ENCODE results near the gene CNOT10.
A peak's percentile ranks its signal among the peaks of the same experiment; 100 is the strongest.
"Not testable (repeated sequence)": the region's sequence is repeated elsewhere in the genome, so short reads cannot be mapped to it uniquely, and the experiment has no call there.

The CNOT10 gene, protein sequence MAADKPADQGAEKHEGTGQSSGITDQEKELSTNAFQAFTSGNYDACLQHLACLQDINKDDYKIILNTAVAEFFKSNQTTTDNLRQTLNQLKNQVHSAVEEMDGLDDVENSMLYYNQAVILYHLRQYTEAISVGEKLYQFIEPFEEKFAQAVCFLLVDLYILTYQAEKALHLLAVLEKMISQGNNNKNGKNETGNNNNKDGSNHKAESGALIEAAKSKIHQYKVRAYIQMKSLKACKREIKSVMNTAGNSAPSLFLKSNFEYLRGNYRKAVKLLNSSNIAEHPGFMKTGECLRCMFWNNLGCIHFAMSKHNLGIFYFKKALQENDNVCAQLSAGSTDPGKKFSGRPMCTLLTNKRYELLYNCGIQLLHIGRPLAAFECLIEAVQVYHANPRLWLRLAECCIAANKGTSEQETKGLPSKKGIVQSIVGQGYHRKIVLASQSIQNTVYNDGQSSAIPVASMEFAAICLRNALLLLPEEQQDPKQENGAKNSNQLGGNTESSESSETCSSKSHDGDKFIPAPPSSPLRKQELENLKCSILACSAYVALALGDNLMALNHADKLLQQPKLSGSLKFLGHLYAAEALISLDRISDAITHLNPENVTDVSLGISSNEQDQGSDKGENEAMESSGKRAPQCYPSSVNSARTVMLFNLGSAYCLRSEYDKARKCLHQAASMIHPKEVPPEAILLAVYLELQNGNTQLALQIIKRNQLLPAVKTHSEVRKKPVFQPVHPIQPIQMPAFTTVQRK

DNA sequence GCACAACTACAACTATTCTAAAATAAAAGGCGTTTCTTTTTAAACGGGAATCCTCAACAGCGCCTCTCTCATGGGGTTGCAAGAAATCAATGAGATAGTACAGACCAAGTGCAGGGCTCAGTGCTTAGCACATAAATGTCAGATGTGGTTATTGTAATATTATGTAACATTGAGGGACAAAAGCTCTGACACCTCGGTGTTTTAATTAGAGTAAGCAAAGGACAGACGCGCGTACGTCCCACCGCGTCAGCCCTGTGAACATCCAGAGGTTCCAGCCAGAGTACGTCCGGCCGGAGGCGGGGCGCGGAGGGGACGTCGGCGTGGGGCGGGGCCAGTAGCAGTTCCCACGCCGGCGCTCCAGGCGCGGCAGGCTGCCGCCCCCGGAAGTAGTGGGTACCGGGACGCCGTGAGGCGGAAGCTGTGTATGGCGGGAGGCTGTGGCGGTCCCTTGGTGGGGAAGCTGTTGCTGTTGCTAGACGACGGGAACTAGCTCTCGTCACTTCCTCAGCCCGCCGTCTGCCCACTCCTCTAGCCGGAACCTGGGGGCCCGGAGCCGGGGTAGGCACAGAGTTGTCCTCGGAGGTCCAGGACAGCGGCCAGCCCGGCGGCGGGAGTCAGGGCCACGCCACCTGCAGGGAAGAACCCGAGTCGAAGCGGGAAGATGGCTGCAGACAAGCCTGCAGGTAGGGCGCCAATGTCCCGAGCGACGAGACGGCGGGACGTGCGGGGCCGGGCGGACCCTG, at the start of gene CNOT10:
Gene CNOT10, plus strand, starts transcription at position 389 of the 743 bp plus-strand sequence. Its CDS starts 273 bp downstream, at position 662.
- H3K36me3 ChIP-seq (ENCODE audit: insufficient read depth, low read length): no peaks in the 10 kb centered on the region
- H2AFZ ChIP-seq (ENCODE audit: low read length, unreplicated experiment): peak within 1 kb of the TSS; percentile 98
- H3K27me3 ChIP-seq (ENCODE audit: insufficient read depth, low read length): no peaks in the 10 kb centered on the region
- peak within 1 kb of the TSS; percentile 92 for H3K4me3 ChIP-seq (ENCODE audit: low read depth, low read length)
- peaks cover 17% of the 10 kb centered on the region for H3K4me1 ChIP-seq (ENCODE audit: control insufficient read depth, insufficient read depth, low read length, unreplicated experiment)
- H3K79me2 ChIP-seq (ENCODE audit: control insufficient read depth, insufficient read depth, low read length, unreplicated experiment): peaks cover 38% of the 10 kb centered on the region
- peak within 1 kb of the TSS; percentile 69 for H3K27ac ChIP-seq (ENCODE audit: low read depth, low read length)

DNA sequence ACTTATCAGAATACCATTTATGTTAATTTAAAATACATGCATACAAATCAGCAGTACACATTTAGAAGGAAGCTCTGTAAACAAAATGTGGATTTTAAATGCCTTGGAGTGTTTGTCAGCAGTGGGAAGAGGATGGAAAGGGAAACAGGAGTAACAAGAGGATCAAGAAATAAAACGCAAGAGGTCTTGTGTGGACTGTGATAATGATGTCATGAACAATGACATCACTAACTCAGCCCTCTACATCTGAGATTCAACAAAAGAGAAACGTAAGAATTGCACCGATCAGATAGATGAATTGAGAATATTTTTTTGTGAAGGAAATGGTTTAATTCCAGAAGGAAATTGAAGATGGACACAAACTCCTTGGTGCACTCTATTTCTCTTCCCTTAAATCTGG, 44.0 kb upstream of the CNOT10 start:
- Histone ChIP-seq H2AFZ (ENCODE audit: low read length, unreplicated experiment) (no peak overlapping the region), H3K36me3 (ENCODE audit: insufficient read depth, low read length) (no peaks in the 10 kb centered on the region), H3K4me3 (ENCODE audit: low read depth, low read length) (no peak overlapping the region), H3K27me3 (ENCODE audit: insufficient read depth, low read length) (no peaks in the 10 kb centered on the region), H3K79me2 (ENCODE audit: control insufficient read depth, insufficient read depth, low read length, unreplicated experiment) (no peaks in the 10 kb centered on the region), H3K27ac (ENCODE audit: low read depth, low read length) (no peak overlapping the region), H3K4me1 (ENCODE audit: control insufficient read depth, insufficient read depth, low read length, unreplicated experiment) (no peaks in the 10 kb centered on the region)

DNA sequence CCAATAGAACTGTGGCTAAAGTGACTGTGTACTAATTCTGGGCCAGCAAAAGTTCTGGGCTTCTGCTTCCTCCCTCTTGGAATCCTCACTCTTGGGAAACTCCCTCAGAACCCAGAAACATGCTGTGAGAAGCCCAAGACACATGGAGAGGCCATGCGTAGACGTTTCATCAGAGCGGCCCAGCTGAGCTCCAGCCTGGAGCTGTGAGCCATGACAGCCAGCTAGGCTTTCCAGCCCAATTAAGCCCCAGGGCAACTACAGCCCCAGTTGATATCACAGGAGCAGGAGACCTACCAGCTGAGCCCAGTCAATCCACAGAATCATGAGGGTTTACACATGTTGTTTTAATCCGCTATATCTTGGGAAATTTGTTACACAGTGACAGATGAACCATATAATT, 43.6 kb upstream of the CNOT10 start:
- Histone ChIP-seq H3K4me1 (ENCODE audit: control insufficient read depth, insufficient read depth, low read length, unreplicated experiment) (no peaks in the 10 kb centered on the region), H3K36me3 (ENCODE audit: insufficient read depth, low read length) (no peaks in the 10 kb centered on the region), H2AFZ (ENCODE audit: low read length, unreplicated experiment) (no peak overlapping the region), H3K27me3 (ENCODE audit: insufficient read depth, low read length) (no peaks in the 10 kb centered on the region), H3K27ac (ENCODE audit: low read depth, low read length) (no peak overlapping the region), H3K4me3 (ENCODE audit: low read depth, low read length) (no peak overlapping the region), H3K79me2 (ENCODE audit: control insufficient read depth, insufficient read depth, low read length, unreplicated experiment) (no peaks in the 10 kb centered on the region)

DNA sequence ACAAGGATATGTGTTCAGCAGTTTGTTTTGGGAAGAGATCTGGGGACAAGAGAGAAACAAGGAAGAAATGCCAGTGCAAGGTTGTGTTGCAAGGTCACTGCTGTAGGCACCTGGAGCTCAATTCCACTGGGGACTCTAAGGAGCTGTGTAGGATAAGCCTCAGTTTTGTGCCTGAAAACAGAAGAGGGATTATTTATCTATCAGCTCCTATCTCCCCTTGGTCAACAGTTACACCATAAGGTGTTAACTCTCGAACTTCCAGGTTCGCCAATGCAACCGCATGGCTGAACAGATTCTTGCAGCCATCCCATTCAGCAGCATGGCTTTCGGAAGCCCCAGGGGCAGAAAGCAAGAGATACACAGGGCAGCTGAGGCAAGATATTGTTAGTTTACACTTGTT, 41.6 kb upstream of the CNOT10 start:
- Histone ChIP-seq H2AFZ (ENCODE audit: low read length, unreplicated experiment) (no peak overlapping the region), H3K79me2 (ENCODE audit: control insufficient read depth, insufficient read depth, low read length, unreplicated experiment) (no peaks in the 10 kb centered on the region), H3K4me3 (ENCODE audit: low read depth, low read length) (no peak overlapping the region), H3K27me3 (ENCODE audit: insufficient read depth, low read length) (no peaks in the 10 kb centered on the region), H3K27ac (ENCODE audit: low read depth, low read length) (no peak overlapping the region), H3K4me1 (ENCODE audit: control insufficient read depth, insufficient read depth, low read length, unreplicated experiment) (no peaks in the 10 kb centered on the region), H3K36me3 (ENCODE audit: insufficient read depth, low read length) (no peaks in the 10 kb centered on the region)

DNA sequence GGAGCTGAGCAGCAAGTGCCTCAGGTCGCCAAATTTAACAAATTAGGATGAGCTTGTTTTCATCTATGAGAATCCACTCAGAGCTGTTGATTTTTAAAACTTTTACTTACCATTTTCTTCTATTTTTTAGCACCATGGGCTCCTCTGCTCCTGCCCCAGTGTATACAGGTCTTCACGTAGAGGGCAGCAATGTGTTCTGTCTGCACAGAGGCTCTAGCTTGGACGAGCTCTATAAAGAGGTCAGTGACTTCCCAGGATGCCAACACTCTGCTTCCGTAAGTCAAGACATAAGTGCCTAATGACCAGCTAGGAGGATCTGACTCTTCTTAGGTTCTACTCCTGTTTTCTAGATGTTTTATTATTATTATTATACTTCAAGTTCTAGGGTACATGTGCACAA, 41.2 kb upstream of the CNOT10 start:
- H3K4me1 ChIP-seq (ENCODE audit: control insufficient read depth, insufficient read depth, low read length, unreplicated experiment): no peaks in the 10 kb centered on the region
- H3K79me2 ChIP-seq (ENCODE audit: control insufficient read depth, insufficient read depth, low read length, unreplicated experiment): no peaks in the 10 kb centered on the region
- no peak overlapping the region for H2AFZ ChIP-seq (ENCODE audit: low read length, unreplicated experiment)
- H3K27ac ChIP-seq (ENCODE audit: low read depth, low read length): no peak overlapping the region
- H3K4me3 ChIP-seq (ENCODE audit: low read depth, low read length): no peak overlapping the region
- no peaks in the 10 kb centered on the region for H3K27me3 ChIP-seq (ENCODE audit: insufficient read depth, low read length)
- no peaks in the 10 kb centered on the region for H3K36me3 ChIP-seq (ENCODE audit: insufficient read depth, low read length)

DNA sequence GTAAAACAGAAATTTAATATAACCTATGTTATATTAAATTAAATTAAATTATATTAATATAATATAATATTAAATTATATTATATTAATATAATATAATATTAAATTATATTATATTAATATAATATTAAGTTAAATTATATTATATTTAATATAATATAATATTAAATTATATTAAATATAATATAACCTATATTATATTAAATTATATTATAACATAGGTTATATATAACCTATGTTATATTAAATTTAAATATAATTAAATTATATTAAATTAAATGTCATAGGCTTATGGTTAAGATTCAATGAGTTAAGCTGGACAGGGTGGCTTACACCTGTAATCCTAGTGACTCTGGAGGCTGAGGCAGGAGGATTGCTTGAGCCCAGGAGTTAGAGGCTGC, 40.6 kb upstream of the CNOT10 start:
- no peak overlapping the region for H3K4me3 ChIP-seq (ENCODE audit: low read depth, low read length)

DNA sequence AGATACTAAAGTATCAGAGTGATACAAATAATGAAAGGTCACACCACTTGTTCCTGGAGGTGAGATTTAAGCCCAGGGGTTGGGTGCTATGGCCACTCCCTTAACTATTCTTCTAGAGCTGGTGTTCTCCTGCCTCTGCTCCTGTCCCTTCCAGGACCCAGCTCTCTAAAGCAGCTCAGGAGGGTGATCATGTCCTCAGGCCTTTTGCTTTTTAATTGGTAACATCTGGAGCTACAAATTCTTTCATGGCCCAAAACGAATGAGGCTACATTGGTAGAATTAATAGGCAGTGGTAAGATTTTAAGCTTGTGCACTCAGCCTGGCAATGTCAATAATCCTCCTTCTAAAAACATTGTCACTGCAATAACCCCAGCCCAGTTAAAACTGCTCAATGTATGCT, 38.2 kb upstream of the CNOT10 start:
- Histone ChIP-seq H3K27me3 (ENCODE audit: insufficient read depth, low read length) (no peaks in the 10 kb centered on the region), H3K4me1 (ENCODE audit: control insufficient read depth, insufficient read depth, low read length, unreplicated experiment) (no peaks in the 10 kb centered on the region), H3K27ac (ENCODE audit: low read depth, low read length) (no peak overlapping the region), H2AFZ (ENCODE audit: low read length, unreplicated experiment) (no peak overlapping the region), H3K36me3 (ENCODE audit: insufficient read depth, low read length) (no peaks in the 10 kb centered on the region), H3K4me3 (ENCODE audit: low read depth, low read length) (no peak overlapping the region), H3K79me2 (ENCODE audit: control insufficient read depth, insufficient read depth, low read length, unreplicated experiment) (no peaks in the 10 kb centered on the region)

More for the DNA sequence above, 40.6 kb upstream of the CNOT10 start:
- Histone ChIP-seq H2AFZ (ENCODE audit: low read length, unreplicated experiment) (no peak overlapping the region), H3K4me1 (ENCODE audit: control insufficient read depth, insufficient read depth, low read length, unreplicated experiment) (no peaks in the 10 kb centered on the region), H3K27ac (ENCODE audit: low read depth, low read length) (no peak overlapping the region), H3K79me2 (ENCODE audit: control insufficient read depth, insufficient read depth, low read length, unreplicated experiment) (no peaks in the 10 kb centered on the region), H3K36me3 (ENCODE audit: insufficient read depth, low read length) (no peaks in the 10 kb centered on the region), H3K27me3 (ENCODE audit: insufficient read depth, low read length) (no peaks in the 10 kb centered on the region)

DNA sequence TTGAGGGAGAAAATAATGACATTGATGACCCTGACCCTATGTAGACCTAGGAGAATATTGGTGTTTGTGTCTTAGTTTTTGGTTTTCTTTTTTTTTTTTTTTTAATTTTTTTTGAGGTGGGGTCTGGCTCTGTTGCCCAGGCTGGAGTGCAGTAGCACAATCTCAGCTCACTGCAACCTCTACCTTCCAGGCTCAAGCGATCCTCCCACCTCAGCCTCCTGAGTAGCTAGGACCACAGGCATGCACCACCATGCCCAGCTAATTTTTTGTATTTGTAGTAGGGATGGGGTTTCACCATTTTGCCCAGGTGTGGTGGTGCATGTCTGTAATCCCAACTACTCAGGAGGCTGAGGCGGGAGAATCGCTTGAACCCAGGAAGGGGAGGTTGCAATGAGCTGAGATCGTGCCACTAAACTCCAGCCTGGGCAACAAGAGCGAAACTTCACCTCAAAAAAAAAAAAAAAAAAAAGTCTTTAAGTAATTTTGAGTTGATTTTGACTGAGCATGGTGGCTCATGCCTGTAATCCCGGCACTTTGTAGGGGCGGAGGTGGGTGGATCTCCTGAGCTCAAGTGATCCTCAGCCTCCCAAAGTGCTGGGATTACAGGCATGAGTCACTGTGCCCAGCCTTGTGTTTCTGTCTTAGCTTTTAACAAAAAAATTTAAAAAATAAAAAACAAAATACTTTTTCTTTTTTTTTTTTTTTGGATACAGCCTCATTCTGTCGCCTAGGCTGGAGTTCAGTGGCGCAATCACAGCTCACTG, 32.5 kb upstream of the CNOT10 start:
- not testable (repeated sequence) for H3K4me3 ChIP-seq (ENCODE audit: low read depth, low read length); H3K36me3 ChIP-seq (ENCODE audit: insufficient read depth, low read length); H3K27ac ChIP-seq (ENCODE audit: low read depth, low read length); H3K27me3 ChIP-seq (ENCODE audit: insufficient read depth, low read length); H2AFZ ChIP-seq (ENCODE audit: low read length, unreplicated experiment); H3K79me2 ChIP-seq (ENCODE audit: control insufficient read depth, insufficient read depth, low read length, unreplicated experiment); H3K4me1 ChIP-seq (ENCODE audit: control insufficient read depth, insufficient read depth, low read length, unreplicated experiment)

DNA sequence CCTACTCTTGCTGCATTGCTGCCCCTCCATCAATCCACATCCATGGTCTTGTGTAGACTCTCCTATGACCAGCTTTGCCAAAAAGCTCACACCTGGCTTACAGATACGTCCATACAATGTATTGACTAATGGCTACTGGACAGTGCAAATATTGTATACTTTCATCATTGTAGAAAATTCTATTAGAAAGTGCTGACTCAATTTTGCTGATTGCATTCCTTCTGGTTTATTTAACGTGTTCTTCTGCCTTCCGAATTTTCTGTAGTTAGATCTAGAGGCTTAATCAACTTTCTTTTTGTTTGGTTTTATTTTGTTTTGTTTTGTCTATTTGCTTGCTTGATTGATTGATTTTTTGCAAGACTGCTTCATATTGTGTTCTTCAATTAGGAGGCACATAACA, 29.8 kb upstream of the CNOT10 start:
- Histone ChIP-seq H2AFZ (ENCODE audit: low read length, unreplicated experiment) (no peak overlapping the region), H3K4me3 (ENCODE audit: low read depth, low read length) (no peak overlapping the region), H3K27me3 (ENCODE audit: insufficient read depth, low read length) (peaks cover 14% of the 10 kb centered on the region), H3K27ac (ENCODE audit: low read depth, low read length) (no peak overlapping the region), H3K36me3 (ENCODE audit: insufficient read depth, low read length) (no peaks in the 10 kb centered on the region), H3K4me1 (ENCODE audit: control insufficient read depth, insufficient read depth, low read length, unreplicated experiment) (no peaks in the 10 kb centered on the region), H3K79me2 (ENCODE audit: control insufficient read depth, insufficient read depth, low read length, unreplicated experiment) (no peaks in the 10 kb centered on the region)

DNA sequence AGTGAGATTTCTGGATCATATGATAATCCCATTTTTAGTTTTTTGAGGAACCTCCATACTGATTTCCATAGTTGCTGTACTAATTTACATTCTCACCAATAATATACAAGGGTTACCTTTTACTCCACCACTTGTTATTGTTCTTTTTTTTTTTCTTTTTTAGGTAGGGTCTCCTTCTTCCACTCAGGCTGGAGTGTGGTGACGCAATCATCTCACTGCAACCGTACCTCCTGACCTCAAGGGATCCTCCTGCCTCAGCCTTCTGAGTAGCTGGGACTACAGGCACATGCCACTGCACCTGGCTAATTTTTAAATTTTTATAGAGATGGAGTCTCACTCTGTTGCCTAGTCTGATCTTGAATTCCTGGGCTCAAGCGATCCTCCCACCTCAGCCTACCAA, 24.4 kb upstream of the CNOT10 start:
- Histone ChIP-seq H3K79me2 (ENCODE audit: control insufficient read depth, insufficient read depth, low read length, unreplicated experiment) (no peaks in the 10 kb centered on the region), H3K27me3 (ENCODE audit: insufficient read depth, low read length) (peaks cover 14% of the 10 kb centered on the region), H3K27ac (ENCODE audit: low read depth, low read length) (no peak overlapping the region), H3K36me3 (ENCODE audit: insufficient read depth, low read length) (no peaks in the 10 kb centered on the region), H3K4me1 (ENCODE audit: control insufficient read depth, insufficient read depth, low read length, unreplicated experiment) (no peaks in the 10 kb centered on the region), H3K4me3 (ENCODE audit: low read depth, low read length) (no peak overlapping the region), H2AFZ (ENCODE audit: low read length, unreplicated experiment) (no peak overlapping the region)
